WTC11 (cell line): ENCODE data around the gene UQCR10. TPM values are rescaled to one million over a fixed set of nuclear protein-coding genes. Genes with fewer than 3 reads are reported as not detected.

Experiments used
- ATAC-seq: fragments of 200-7000 bp; cut with Tn5 transposase; 2 replicates; pipeline ENCODE4 v1.10.0; 2021; ENCODE audit warnings: mild to moderate bottlenecking, moderate library complexity
- CTCF ChIA-PET: fragments of 300-600 bp; sonication (Branson Sonifier 250); formaldehyde crosslinking; loops from one replicate; lab custom pipeline; 2021; ENCODE audit warnings: antibody characterized with exemption; lab: Charles Lee
- POLR2A ChIA-PET: fragments of 350-600 bp; sonication (Branson Sonifier 250); formaldehyde crosslinking; loops from one replicate; lab custom pipeline; 2021; ENCODE audit warnings: antibody characterized with exemption; lab: Charles Lee
- DNase-seq: peaks from one replicate; pipeline ENCODE4 v3.0.0; 2021; ENCODE audit warnings: low spot score
- H3K27ac Mint-ChIP-seq: 2 replicates; pipeline ENCODE4 v1.8.0; 2021; ENCODE audit warnings: mixed read lengths
- H3K27me3 Mint-ChIP-seq: 2 replicates; pipeline ENCODE4 v1.8.0; 2021; ENCODE audit warnings: low read depth, mild to moderate bottlenecking, moderate library complexity, mixed read lengths
- H3K36me3 Mint-ChIP-seq: 2 replicates; pipeline ENCODE4 v1.8.0; 2021; ENCODE audit warnings: mixed read lengths
- H3K4me1 Mint-ChIP-seq: 2 replicates; pipeline ENCODE4 v1.8.0; 2022; ENCODE audit warnings: mixed read lengths
- H3K4me3 Mint-ChIP-seq: 2 replicates; pipeline ENCODE4 v1.8.0; 2021; ENCODE audit warnings: mild to moderate bottlenecking, moderate library complexity, mixed read lengths
- H3K9me3 Mint-ChIP-seq: 2 replicates; pipeline ENCODE4 v1.8.0; 2021; ENCODE audit warnings: mixed read lengths
- ESRRA ChIP-seq: sonication (generic); formaldehyde crosslinking; IDR thresholded peaks from 2 replicates; pipeline ENCODE4 v1.8.1; 2022; ENCODE audit warnings: mild to moderate bottlenecking, missing genetic modification reagents, borderline replicate concordance
- ETV6 ChIP-seq: sonication (generic); formaldehyde crosslinking; IDR thresholded peaks from 2 replicates; pipeline ENCODE4 v1.8.1; 2022; ENCODE audit warnings: mild to moderate bottlenecking, missing genetic modification reagents
- FOXP1 ChIP-seq: sonication (generic); formaldehyde crosslinking; IDR thresholded peaks from 2 replicates; pipeline ENCODE4 v1.8.0; 2022; ENCODE audit warnings: missing genetic modification reagents, mild to moderate bottlenecking, moderate library complexity, borderline replicate concordance
- GABPB1 ChIP-seq: sonication (generic); formaldehyde crosslinking; IDR thresholded peaks from 2 replicates; pipeline ENCODE4 v1.8.1; 2023; ENCODE audit warnings: mild to moderate bottlenecking, missing genetic modification reagents
- GRHL2 ChIP-seq: fragments of 250-450 bp; sonication (Bioruptor Pico); IDR thresholded peaks from 2 replicates; pipeline ENCODE4 v1.8.0; 2022; ENCODE audit warnings: mild to moderate bottlenecking, moderate library complexity; ENCODE audit not compliant: insufficient replicate concordance, severe bottlenecking
- GTF2I ChIP-seq: fragments of 250-450 bp; sonication (Bioruptor Pico); conservative IDR thresholded peaks from 2 replicates; pipeline ENCODE4 v1.4.0; 2021; ENCODE audit warnings: mild to moderate bottlenecking
- IRF2 ChIP-seq: sonication (generic); formaldehyde crosslinking; IDR thresholded peaks from 2 replicates; pipeline ENCODE4 v1.8.0; 2022; ENCODE audit warnings: low read depth, missing genetic modification reagents, borderline replicate concordance
- NFE2L1 ChIP-seq: sonication (generic); formaldehyde crosslinking; IDR thresholded peaks from 2 replicates; pipeline ENCODE4 v1.8.1; 2023; ENCODE audit warnings: missing genetic modification reagents
- SOX15 ChIP-seq: fragments of 250-450 bp; sonication (Bioruptor Pico); IDR thresholded peaks from 2 replicates; pipeline ENCODE4 v1.9.0; 2021; ENCODE audit warnings: mild to moderate bottlenecking
- SP1 ChIP-seq: sonication (generic); formaldehyde crosslinking; conservative IDR thresholded peaks from 2 replicates; pipeline ENCODE4 v1.8.1; 2022; ENCODE audit warnings: missing genetic modification reagents
- TCF7 ChIP-seq: sonication (generic); formaldehyde crosslinking; IDR thresholded peaks from 2 replicates; pipeline ENCODE4 v1.8.0; 2022; ENCODE audit warnings: mild to moderate bottlenecking, low read depth, missing genetic modification reagents, moderate library complexity
- TEAD1 ChIP-seq: sonication (generic); formaldehyde crosslinking; IDR thresholded peaks from 2 replicates; pipeline ENCODE4 v1.8.0; 2022; ENCODE audit warnings: mild to moderate bottlenecking, missing genetic modification reagents
- USF1 ChIP-seq: sonication (generic); formaldehyde crosslinking; IDR thresholded peaks from 2 replicates; pipeline ENCODE4 v1.8.0; 2022; ENCODE audit warnings: mild to moderate bottlenecking, missing genetic modification reagents
- ZMAT4 ChIP-seq: fragments of 250-450 bp; sonication (Bioruptor Pico); IDR thresholded peaks from 2 replicates; pipeline ENCODE4 v1.9.0; 2021; ENCODE audit warnings: mild to moderate bottlenecking
- ZNF121 ChIP-seq: sonication (generic); formaldehyde crosslinking; IDR thresholded peaks from 2 replicates; pipeline ENCODE4 v1.8.0; 2023; ENCODE audit warnings: missing genetic modification reagents
- ZNF219 ChIP-seq: sonication (generic); formaldehyde crosslinking; IDR thresholded peaks from 2 replicates; pipeline ENCODE4 v1.8.0; 2023; ENCODE audit warnings: missing genetic modification reagents, mild to moderate bottlenecking, borderline replicate concordance
- ZNF232 ChIP-seq: sonication (generic); formaldehyde crosslinking; IDR thresholded peaks from 2 replicates; pipeline ENCODE4 v1.8.0; 2022; ENCODE audit warnings: mild to moderate bottlenecking, missing genetic modification reagents
- ZNF263 ChIP-seq: sonication (generic); formaldehyde crosslinking; IDR thresholded peaks from 2 replicates; pipeline ENCODE4 v1.8.1; 2022; ENCODE audit warnings: low read depth, mild to moderate bottlenecking, moderate library complexity, missing genetic modification reagents
- total RNA-seq: library from RNA; stranded (reverse); gene quantifications from 3 replicates; pipeline ENCODE4 v1.2.3, GENCODE V29; 2021
- TF ChIP-seq, protein P1 (sequence below): fragments of 200-600 bp; IDR thresholded peaks from 2 replicates; pipeline ENCODE4 v1.8.0; 2022; ENCODE audit warnings: antibody characterized with exemption
- TF ChIP-seq, protein P2 (sequence below): sonication (generic); formaldehyde crosslinking; conservative IDR thresholded peaks from 2 replicates; pipeline ENCODE4 v1.8.1; 2022; ENCODE audit warnings: mild to moderate bottlenecking, missing genetic modification reagents
- TF ChIP-seq, protein P3 (sequence below): sonication (generic); formaldehyde crosslinking; conservative IDR thresholded peaks from 2 replicates; pipeline ENCODE4 v1.8.1; 2023; ENCODE audit warnings: mild to moderate bottlenecking, low read depth, missing genetic modification reagents, moderate library complexity
- TF ChIP-seq, protein P4 (sequence below): sonication (generic); formaldehyde crosslinking; IDR thresholded peaks from 2 replicates; pipeline ENCODE4 v1.8.0; 2022; ENCODE audit warnings: mild to moderate bottlenecking, missing genetic modification reagents

Gene UQCR10
- total RNA-seq, 1 experiment from 2014 or later, result 119 TPM

DNA sequence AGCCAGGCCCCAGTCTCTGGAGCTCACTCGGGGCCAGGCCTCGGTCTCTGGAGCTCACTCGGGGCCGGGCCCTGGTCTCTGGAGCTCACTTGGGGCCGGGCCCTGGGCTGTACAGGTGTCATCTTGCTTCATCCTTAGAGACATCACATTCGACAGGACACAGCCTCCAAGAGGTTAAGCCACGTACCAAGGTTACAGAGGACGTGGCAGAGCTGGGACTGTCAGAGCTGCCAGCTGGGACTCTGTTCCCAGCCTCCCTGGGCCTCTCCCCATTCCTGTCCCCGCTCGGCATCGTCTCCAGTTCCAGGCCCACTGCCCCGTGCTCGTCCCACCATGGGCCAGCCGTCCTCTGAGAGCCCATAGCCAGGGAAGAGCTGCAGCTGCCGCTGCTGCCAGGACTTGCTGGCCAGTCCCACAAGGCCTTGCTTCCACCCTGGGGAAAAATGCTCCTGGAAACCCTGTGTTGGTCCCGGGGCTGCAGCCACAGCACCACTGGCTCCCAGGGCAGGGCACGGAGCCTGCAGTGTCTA, 27.8 kb upstream of the UQCR10 start:
- ATAC-seq (no peak), DNase-seq (no peak)
- Mint-ChIP-seq H3K36me3 (peaks cover 4% of the 10 kb centered on the region; the same call in 1 of the 2 replicates), H3K4me3 (no peak overlapping the region), H3K27ac (no peak overlapping the region), H3K27me3 (no peaks in the 10 kb centered on the region), H3K9me3 (no peaks in the 10 kb centered on the region), H3K4me1 (peaks cover 13% of the 10 kb centered on the region)
- no peak for TF ChIP-seq ZMAT4 (CRISPR knock-in tag)
- no peak for TF ChIP-seq ESRRA (CRISPR knock-in tag)
- TF ChIP-seq, protein P1, sequence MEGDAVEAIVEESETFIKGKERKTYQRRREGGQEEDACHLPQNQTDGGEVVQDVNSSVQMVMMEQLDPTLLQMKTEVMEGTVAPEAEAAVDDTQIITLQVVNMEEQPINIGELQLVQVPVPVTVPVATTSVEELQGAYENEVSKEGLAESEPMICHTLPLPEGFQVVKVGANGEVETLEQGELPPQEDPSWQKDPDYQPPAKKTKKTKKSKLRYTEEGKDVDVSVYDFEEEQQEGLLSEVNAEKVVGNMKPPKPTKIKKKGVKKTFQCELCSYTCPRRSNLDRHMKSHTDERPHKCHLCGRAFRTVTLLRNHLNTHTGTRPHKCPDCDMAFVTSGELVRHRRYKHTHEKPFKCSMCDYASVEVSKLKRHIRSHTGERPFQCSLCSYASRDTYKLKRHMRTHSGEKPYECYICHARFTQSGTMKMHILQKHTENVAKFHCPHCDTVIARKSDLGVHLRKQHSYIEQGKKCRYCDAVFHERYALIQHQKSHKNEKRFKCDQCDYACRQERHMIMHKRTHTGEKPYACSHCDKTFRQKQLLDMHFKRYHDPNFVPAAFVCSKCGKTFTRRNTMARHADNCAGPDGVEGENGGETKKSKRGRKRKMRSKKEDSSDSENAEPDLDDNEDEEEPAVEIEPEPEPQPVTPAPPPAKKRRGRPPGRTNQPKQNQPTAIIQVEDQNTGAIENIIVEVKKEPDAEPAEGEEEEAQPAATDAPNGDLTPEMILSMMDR, result no peak
- ChIA-PET POLR2A (no interaction called here), CTCF (interaction anchor here (1.1 to 1.5 kb wide), 2 partner anchors 38 to 50 kb away, joined by 4 to 6 read pairs; no protein-coding TSS in a partner anchor)

DNA sequence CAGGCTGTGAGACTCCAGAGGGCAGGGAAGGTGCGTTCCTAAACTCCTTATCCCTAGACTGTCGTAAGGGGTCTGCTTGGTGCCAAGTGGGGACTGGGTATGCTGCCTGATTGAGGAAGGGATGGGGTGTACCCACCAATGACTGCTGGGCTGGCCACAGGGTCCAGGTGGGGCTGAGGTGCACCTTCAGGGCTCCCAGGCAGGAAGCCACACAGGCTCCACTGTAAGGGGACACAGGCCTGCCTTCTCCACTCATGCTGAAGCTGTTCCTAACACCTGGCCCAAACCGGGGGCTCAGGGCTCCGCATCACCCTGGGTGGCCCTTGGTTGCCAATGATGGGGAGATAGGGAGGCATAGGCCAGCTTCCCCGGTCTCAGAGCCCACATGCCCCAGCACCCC, 27.0 kb upstream of the UQCR10 start:
- H3K27me3 Mint-ChIP-seq, result no peaks in the 10 kb centered on the region
- H3K9me3 Mint-ChIP-seq, result no peaks in the 10 kb centered on the region
- H3K4me3 Mint-ChIP-seq, result no peak overlapping the region
- no peak overlapping the region for H3K27ac Mint-ChIP-seq
- ChIA-PET CTCF (interaction anchor here (1.1 kb wide), 1 partner anchor 50 kb away, joined by 6 read pairs; no protein-coding TSS in a partner anchor), POLR2A (no interaction called here)
- peaks cover 5% of the 10 kb centered on the region for H3K4me1 Mint-ChIP-seq
- no peak for ATAC-seq
- TF ChIP-seq, protein P2, sequence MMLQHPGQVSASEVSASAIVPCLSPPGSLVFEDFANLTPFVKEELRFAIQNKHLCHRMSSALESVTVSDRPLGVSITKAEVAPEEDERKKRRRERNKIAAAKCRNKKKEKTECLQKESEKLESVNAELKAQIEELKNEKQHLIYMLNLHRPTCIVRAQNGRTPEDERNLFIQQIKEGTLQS (CRISPR knock-in tag), result no peak
- TF ChIP-seq ZNF219 (CRISPR knock-in tag) (no peak), SOX15 (CRISPR knock-in tag) (no peak), IRF2 (no peak), FOXP1 (CRISPR knock-in tag) (no peak), TEAD1 (CRISPR knock-in tag) (no peak)
- no peak for DNase-seq
- peaks cover 4% of the 10 kb centered on the region; the same call in 1 of the 2 replicates for H3K36me3 Mint-ChIP-seq

DNA sequence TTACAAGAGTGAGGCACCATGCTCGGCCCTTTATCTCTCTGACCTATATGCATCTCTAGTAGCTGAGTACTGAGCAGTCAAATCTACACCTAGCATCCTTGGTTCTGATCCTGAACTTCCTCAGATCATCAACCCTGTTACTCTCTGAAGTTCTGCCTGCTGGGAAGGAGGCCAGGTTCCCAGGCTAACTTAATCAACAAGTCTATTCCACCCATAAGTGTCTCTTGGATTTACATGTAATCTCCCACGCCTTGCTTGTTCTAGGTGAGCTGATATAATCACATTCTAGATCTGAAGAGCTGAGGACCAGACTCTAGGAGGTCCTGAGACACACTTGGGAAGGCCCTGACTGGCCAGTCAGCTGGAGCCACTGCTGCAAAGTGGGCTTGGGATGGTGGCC, 25.2 kb upstream of the UQCR10 start:
- Mint-ChIP-seq H3K4me3 (no peak overlapping the region), H3K27me3 (no peaks in the 10 kb centered on the region; the same call in 1 of the 2 replicates), H3K4me1 (peaks cover 5% of the 10 kb centered on the region), H3K27ac (no peak overlapping the region), H3K36me3 (peaks cover 6% of the 10 kb centered on the region), H3K9me3 (no peaks in the 10 kb centered on the region)
- ChIA-PET CTCF (interaction anchor here (0.7 to 2.2 kb wide), 7 partner anchors 11 to 347 kb away, joined by 3 to 6 read pairs (median 3); partner anchors contain the start of gene ZMAT5), POLR2A (no interaction called here)
- ATAC-seq, result no peak
- DNase-seq, result no peak
- TF ChIP-seq, protein P3, sequence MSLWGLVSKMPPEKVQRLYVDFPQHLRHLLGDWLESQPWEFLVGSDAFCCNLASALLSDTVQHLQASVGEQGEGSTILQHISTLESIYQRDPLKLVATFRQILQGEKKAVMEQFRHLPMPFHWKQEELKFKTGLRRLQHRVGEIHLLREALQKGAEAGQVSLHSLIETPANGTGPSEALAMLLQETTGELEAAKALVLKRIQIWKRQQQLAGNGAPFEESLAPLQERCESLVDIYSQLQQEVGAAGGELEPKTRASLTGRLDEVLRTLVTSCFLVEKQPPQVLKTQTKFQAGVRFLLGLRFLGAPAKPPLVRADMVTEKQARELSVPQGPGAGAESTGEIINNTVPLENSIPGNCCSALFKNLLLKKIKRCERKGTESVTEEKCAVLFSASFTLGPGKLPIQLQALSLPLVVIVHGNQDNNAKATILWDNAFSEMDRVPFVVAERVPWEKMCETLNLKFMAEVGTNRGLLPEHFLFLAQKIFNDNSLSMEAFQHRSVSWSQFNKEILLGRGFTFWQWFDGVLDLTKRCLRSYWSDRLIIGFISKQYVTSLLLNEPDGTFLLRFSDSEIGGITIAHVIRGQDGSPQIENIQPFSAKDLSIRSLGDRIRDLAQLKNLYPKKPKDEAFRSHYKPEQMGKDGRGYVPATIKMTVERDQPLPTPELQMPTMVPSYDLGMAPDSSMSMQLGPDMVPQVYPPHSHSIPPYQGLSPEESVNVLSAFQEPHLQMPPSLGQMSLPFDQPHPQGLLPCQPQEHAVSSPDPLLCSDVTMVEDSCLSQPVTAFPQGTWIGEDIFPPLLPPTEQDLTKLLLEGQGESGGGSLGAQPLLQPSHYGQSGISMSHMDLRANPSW (CRISPR knock-in tag), result no peak
- TF ChIP-seq GRHL2 (CRISPR knock-in tag) (no peak), ZNF232 (CRISPR knock-in tag) (no peak), TCF7 (CRISPR knock-in tag) (no peak), ZNF263 (CRISPR knock-in tag) (no peak), GABPB1 (CRISPR knock-in tag) (no peak), GTF2I (CRISPR knock-in tag) (no peak), SP1 (no peak), FOXP1 (CRISPR knock-in tag) (no peak), ZNF121 (CRISPR knock-in tag) (no peak), ETV6 (CRISPR knock-in tag) (no peak), NFE2L1 (CRISPR knock-in tag) (no peak), USF1 (CRISPR knock-in tag) (no peak)
- TF ChIP-seq, protein P4, sequence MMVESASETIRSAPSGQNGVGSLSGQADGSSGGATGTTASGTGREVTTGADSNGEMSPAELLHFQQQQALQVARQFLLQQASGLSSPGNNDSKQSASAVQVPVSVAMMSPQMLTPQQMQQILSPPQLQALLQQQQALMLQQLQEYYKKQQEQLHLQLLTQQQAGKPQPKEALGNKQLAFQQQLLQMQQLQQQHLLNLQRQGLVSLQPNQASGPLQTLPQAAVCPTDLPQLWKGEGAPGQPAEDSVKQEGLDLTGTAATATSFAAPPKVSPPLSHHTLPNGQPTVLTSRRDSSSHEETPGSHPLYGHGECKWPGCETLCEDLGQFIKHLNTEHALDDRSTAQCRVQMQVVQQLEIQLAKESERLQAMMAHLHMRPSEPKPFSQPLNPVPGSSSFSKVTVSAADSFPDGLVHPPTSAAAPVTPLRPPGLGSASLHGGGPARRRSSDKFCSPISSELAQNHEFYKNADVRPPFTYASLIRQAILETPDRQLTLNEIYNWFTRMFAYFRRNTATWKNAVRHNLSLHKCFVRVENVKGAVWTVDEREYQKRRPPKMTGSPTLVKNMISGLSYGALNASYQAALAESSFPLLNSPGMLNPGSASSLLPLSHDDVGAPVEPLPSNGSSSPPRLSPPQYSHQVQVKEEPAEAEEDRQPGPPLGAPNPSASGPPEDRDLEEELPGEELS (CRISPR knock-in tag), result no peak
- TF ChIP-seq, protein P1, result no peak
